Muscle layer of colon (tissue), 2 donors: Measurements from ENCODE around the gene NXPE3.
A peak's percentile ranks its signal among the peaks of the same experiment; 100 is the strongest.
"Not testable (repeated sequence)": the region's sequence is repeated elsewhere in the genome, so short reads cannot be mapped to it uniquely, and the experiment has no call there.

Experiments
- H3K27ac ChIP-seq: one replicate; pipeline ENCODE4 v1.7.0; 2013; ENCODE audit warnings: low read depth, mild to moderate bottlenecking, low read length, moderate library complexity
- H3K27me3 ChIP-seq, 2 donors: one replicate each; pipeline ENCODE4 v1.7.0; 2013; ENCODE audit warnings: low read length in 2 of 2, mild to moderate bottlenecking in 2 of 2; ENCODE audit not compliant: insufficient read depth in 2 of 2, control insufficient read depth in 1 of 2
- H3K36me3 ChIP-seq: one replicate; pipeline ENCODE4 v1.7.0; 2013; ENCODE audit warnings: mild to moderate bottlenecking, low read length; ENCODE audit not compliant: insufficient read depth
- H3K4me1 ChIP-seq: one replicate; pipeline ENCODE4 v1.7.0; 2013; ENCODE audit warnings: mild to moderate bottlenecking, low read length; ENCODE audit not compliant: insufficient read depth
- H3K4me3 ChIP-seq, 2 donors: one replicate each; pipeline ENCODE4 v1.7.0; 2013; ENCODE audit warnings: low read length in 2 of 2, low read depth in 1 of 2, mild to moderate bottlenecking in 1 of 2, moderate library complexity in 1 of 2
- H3K9ac ChIP-seq: one replicate; pipeline ENCODE4 v1.7.0; 2013; ENCODE audit warnings: low read length
- H3K9me3 ChIP-seq: one replicate; pipeline ENCODE4 v1.7.0; 2013; ENCODE audit warnings: mild to moderate bottlenecking, low read length
- donor health status: abdominal sarcoma.
- donor health status: Adenocarcinoma of cecum.

The NXPE3 gene

GRCh38 chr3:101777745-101778281, 1.2 kb upstream of the NXPE3 start:
- H3K4me1 ChIP-seq, result peaks cover 19% of the 10 kb centered on the region
- not testable (repeated sequence) for H3K27me3 ChIP-seq, H3K27ac ChIP-seq, H3K9me3 ChIP-seq, H3K4me3 ChIP-seq, H3K36me3 ChIP-seq, H3K9ac ChIP-seq

DNA sequence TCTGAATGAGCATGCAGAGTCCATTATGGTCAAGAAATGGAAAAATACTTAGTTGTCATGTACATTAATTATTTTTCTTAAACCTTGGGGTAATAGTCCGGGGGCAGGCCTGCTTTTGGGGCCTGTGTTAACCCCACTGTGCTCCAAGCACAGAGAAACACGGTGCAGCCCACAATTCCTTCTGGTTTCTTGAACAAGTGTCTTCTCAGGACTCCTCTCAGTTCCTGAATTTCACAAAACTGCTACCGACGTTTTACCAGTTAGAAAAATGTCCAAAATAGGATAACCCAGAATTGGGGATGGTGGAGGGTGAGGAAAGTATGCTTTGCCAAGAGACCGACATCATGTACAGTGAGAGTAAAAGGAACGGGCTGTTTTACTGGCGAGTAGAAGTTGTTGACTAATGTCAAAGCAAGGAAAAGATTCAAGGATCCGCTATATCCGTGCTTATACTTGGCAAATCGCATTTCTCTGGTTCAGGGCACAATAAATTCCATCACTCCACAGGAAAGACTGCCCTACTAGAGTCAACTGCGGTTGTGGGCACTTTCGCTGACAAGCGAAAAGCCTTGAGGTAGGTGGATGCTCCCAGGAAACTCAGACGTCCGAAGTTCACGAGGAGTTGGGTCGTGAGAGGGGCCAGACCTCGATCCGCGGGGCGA, 495 bp upstream of the NXPE3 start:
- Histone ChIP-seq H3K27me3 (no peaks in the 10 kb centered on the region), H3K27ac (peak overlapping the region; percentile 83), H3K4me3 (peak overlapping the region; percentile 71 to 94), H3K9ac (peak overlapping the region; percentile 59), H3K9me3 (no peaks in the 10 kb centered on the region), H3K4me1 (peaks cover 19% of the 10 kb centered on the region), H3K36me3 (peaks cover 5% of the 10 kb centered on the region)

GRCh38 chr3:101779822-101780381, 891 bp downstream of the NXPE3 start:
- Histone ChIP-seq H3K4me1 (peaks cover 19% of the 10 kb centered on the region), H3K9ac (peak overlapping the region; percentile 52), H3K4me3 (peak overlapping the region; percentile 71 to 94), H3K27ac (peak overlapping the region; percentile 83), H3K36me3 (peaks cover 18% of the 10 kb centered on the region), H3K27me3 (no peaks in the 10 kb centered on the region), H3K9me3 (no peaks in the 10 kb centered on the region)

DNA sequence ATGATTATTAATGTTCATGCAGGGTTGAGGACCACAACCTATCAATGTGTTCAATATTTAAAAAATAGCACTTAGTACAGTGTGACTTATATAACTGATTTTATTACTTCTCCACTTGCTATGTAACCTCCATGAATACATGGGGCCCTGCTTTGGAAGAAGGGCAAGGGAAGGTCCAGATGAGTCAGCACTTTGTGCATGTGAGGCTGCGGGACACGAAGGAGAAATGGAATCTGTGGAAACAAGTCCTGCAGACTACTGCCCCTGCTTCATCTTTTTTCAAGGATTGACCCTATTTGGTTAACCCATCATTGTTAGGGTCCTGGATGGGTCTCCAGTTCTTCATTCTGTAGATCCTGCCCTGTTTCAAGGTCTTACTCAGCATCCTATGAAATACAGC, 1.6 kb downstream of the NXPE3 start:
- H3K36me3 ChIP-seq, result peaks cover 25% of the 10 kb centered on the region
- H3K27me3 ChIP-seq, result no peaks in the 10 kb centered on the region
- no peak overlapping the region for H3K9ac ChIP-seq
- no peaks in the 10 kb centered on the region for H3K9me3 ChIP-seq
- H3K4me3 ChIP-seq, result peak overlapping the region in 1 of 2 donors; percentile 71
- peaks cover 19% of the 10 kb centered on the region for H3K4me1 ChIP-seq
- H3K27ac ChIP-seq, result no peak overlapping the region

- Histone ChIP-seq H3K9me3 (no peaks in the 10 kb centered on the region), H3K4me1 (peaks cover 19% of the 10 kb centered on the region), H3K9ac (no peak overlapping the region), H3K27me3 (no peaks in the 10 kb centered on the region), H3K4me3 (no peak overlapping the region), H3K36me3 (peaks cover 30% of the 10 kb centered on the region), H3K27ac (no peak overlapping the region)
These were observed 2.2 kb downstream of the NXPE3 start for GRCh38 chr3:101781166-101781565.

- Histone ChIP-seq H3K27me3 (no peaks in the 10 kb centered on the region), H3K9ac (no peak overlapping the region), H3K4me3 (no peak overlapping the region), H3K36me3 (peaks cover 44% of the 10 kb centered on the region), H3K4me1 (peaks cover 10% of the 10 kb centered on the region), H3K9me3 (no peaks in the 10 kb centered on the region), H3K27ac (no peak overlapping the region)
These were observed 6.0 kb downstream of the NXPE3 start for GRCh38 chr3:101784855-101785613.

DNA sequence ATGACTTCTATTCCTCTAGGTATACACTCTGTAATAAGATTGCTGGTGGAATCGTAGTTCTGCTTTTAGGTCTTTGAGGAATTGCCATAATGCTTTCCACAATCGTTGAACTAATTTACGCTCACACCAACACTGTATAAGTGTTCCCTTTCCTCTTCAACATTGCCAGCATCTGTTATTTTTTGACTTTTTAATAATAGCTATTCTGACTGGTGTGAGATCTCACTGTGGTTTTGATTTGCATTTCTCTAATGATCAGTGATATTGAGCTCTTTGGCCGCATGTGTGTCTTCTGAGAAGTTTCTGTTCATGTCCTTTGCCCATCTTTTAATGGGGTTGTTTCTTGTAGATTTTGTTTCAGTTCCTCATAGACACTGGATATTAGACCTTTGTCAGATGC, 12.8 kb downstream of the NXPE3 start:
- Histone ChIP-seq H3K9me3 (no peaks in the 10 kb centered on the region), H3K36me3 (peaks cover 34% of the 10 kb centered on the region), H3K4me1 (no peaks in the 10 kb centered on the region), H3K9ac (no peak overlapping the region), H3K4me3 (no peak overlapping the region), H3K27me3 (no peaks in the 10 kb centered on the region), H3K27ac (no peak overlapping the region)

- Histone ChIP-seq H3K27me3 (no peaks in the 10 kb centered on the region), H3K9ac (no peak overlapping the region), H3K9me3 (no peaks in the 10 kb centered on the region), H3K4me1 (no peaks in the 10 kb centered on the region), H3K36me3 (peaks cover 16% of the 10 kb centered on the region), H3K27ac (no peak overlapping the region), H3K4me3 (no peak overlapping the region)
These were observed 17.2 kb downstream of the NXPE3 start for GRCh38 chr3:101796077-101796680.

GRCh38 chr3:101801174-101801573, 22.2 kb downstream of the NXPE3 start:
- H3K27ac ChIP-seq, result no peak overlapping the region
- no peak overlapping the region for H3K9ac ChIP-seq
- H3K27me3 ChIP-seq, result no peaks in the 10 kb centered on the region
- no peaks in the 10 kb centered on the region for H3K9me3 ChIP-seq
- H3K36me3 ChIP-seq, result peaks cover 16% of the 10 kb centered on the region
- no peak overlapping the region for H3K4me3 ChIP-seq
- peaks cover 5% of the 10 kb centered on the region for H3K4me1 ChIP-seq

DNA sequence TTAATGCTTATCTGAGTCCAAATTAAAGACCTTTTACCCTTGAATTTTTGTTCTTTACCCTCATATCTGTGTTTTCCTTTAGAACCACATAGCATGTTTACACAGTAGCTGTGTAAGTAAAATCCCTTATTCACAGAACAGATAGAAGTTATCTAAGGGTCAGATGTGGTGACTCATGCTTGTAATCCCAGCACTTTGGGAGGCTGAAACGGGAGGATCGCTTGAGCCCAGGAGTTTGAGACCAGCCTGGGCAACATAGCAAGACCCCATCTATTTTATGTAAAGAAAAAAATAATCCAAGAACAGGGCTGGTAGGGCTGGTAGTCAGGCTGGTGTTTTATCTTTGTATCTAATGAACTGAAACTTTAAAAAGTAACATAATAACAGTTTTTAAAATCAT, 23.2 kb downstream of the NXPE3 start:
- no peaks in the 10 kb centered on the region for H3K9me3 ChIP-seq
- peaks cover 12% of the 10 kb centered on the region for H3K36me3 ChIP-seq
- H3K27me3 ChIP-seq, result no peaks in the 10 kb centered on the region
- H3K9ac ChIP-seq, result no peak overlapping the region
- H3K4me3 ChIP-seq, result no peak overlapping the region
- H3K27ac ChIP-seq, result no peak overlapping the region
- H3K4me1 ChIP-seq, result peaks cover 5% of the 10 kb centered on the region

- H3K9ac ChIP-seq, result no peak overlapping the region
- peaks cover 5% of the 10 kb centered on the region for H3K4me1 ChIP-seq
- no peaks in the 10 kb centered on the region for H3K27me3 ChIP-seq
- peaks cover 12% of the 10 kb centered on the region for H3K36me3 ChIP-seq
- H3K27ac ChIP-seq, result no peak overlapping the region
- no peak overlapping the region for H3K4me3 ChIP-seq
- H3K9me3 ChIP-seq, result no peaks in the 10 kb centered on the region
These were observed 24.3 kb downstream of the NXPE3 start for GRCh38 chr3:101803173-101803782.
